HepG2 (cell line): ENCODE results near the gene CDHR3. TPM values are rescaled to one million over a fixed set of nuclear protein-coding genes. Genes with fewer than 3 reads are reported as not detected.

Experiments used
- ATRX ChIP-seq: sonication (generic); formaldehyde crosslinking; IDR thresholded peaks from 2 replicates; pipeline ENCODE4 v1.4.0; 2020; ENCODE audit warnings: missing genetic modification reagents, borderline replicate concordance
- MEF2D ChIP-seq: sonication (generic); formaldehyde crosslinking; IDR thresholded peaks from 2 replicates; pipeline ENCODE4 v1.5.1; 2020; ENCODE audit warnings: mild to moderate bottlenecking, missing genetic modification reagents
- MIER3 ChIP-seq: IDR thresholded peaks from 2 replicates; pipeline ENCODE4 v1.6.1; 2016; ENCODE audit warnings: missing compliant biosample characterization, borderline replicate concordance
- NCOA1 ChIP-seq: sonication (generic); formaldehyde crosslinking; IDR thresholded peaks from 2 replicates; pipeline ENCODE4 v1.9.0; 2021; ENCODE audit warnings: missing genetic modification reagents
- RAD21 ChIP-seq: fragments of 450-650 bp; formaldehyde crosslinking; IDR thresholded peaks from 2 replicates; pipeline ENCODE4 v1.5.0; 2020; ENCODE audit warnings: mild to moderate bottlenecking
- TARDBP ChIP-seq: sonication (generic); formaldehyde crosslinking; IDR thresholded peaks from 2 replicates; pipeline ENCODE4 v1.8.0; 2022; ENCODE audit warnings: mild to moderate bottlenecking, missing genetic modification reagents
- YEATS2 ChIP-seq: sonication (generic); formaldehyde crosslinking; IDR thresholded peaks from 2 replicates; pipeline ENCODE4 v1.4.0; 2020; ENCODE audit warnings: missing genetic modification reagents, borderline replicate concordance
- ZFX ChIP-seq: sonication (generic); formaldehyde crosslinking; IDR thresholded peaks from 2 replicates; pipeline ENCODE4 v1.4.0; 2020; ENCODE audit warnings: mild to moderate bottlenecking, low read depth, missing genetic modification reagents, moderate library complexity
- ZNF138 ChIP-seq: sonication (generic); formaldehyde crosslinking; IDR thresholded peaks from 2 replicates; pipeline ENCODE4 v1.5.0; 2020; ENCODE audit warnings: mild to moderate bottlenecking, low read depth, missing genetic modification reagents
- ZNF282 ChIP-seq: fragments of 450-650 bp; IDR thresholded peaks from 2 replicates; pipeline ENCODE4 v1.6.1; 2018; ENCODE audit not compliant: partially characterized antibody
- ZNF709 ChIP-seq: sonication (generic); formaldehyde crosslinking; IDR thresholded peaks from 2 replicates; pipeline ENCODE4 v1.5.0; 2020; ENCODE audit warnings: mild to moderate bottlenecking, missing genetic modification reagents
- ZNF782 ChIP-seq: sonication (generic); formaldehyde crosslinking; IDR thresholded peaks from 2 replicates; pipeline ENCODE4 v1.4.0; 2020; ENCODE audit warnings: missing genetic modification reagents, mild to moderate bottlenecking, borderline replicate concordance
- ZNF850 ChIP-seq: sonication (generic); formaldehyde crosslinking; conservative IDR thresholded peaks from 2 replicates; pipeline ENCODE4 v1.9.0; 2021; ENCODE audit warnings: mild to moderate bottlenecking, missing genetic modification reagents
- polyA plus RNA-seq, 8 experiments: library from polyadenylated mRNA; depleted of rRNA in 3 of 8; stranded (reverse) in 7 of 8; unstranded in 1 of 8; fragments of >200 nt; fragmentation: Illumina TruSeq in 4 of 8; extraction: Trizol in 4 of 8; gene quantifications; 2 replicates each; pipeline versions ENCODE4 v1.2.1 to v1.2.3, GENCODE V29; 2011 to 2016; ENCODE audit warnings: low read depth in 4 of 8, missing spikeins in 1 of 8, mixed read lengths in 1 of 8; ENCODE audit not compliant: insufficient read depth in 1 of 8
- total RNA-seq, 5 experiments: library from RNA; depleted of rRNA; stranded (reverse); fragments of >200 nt; fragmentation: Illumina TruSeq; extraction: Trizol; gene quantifications; 2 replicates each; pipeline ENCODE4 v1.2.3, GENCODE V29; 2016; ENCODE audit warnings: low read depth in 1 of 5
- TF ChIP-seq, protein P1 (sequence below): sonication (generic); formaldehyde crosslinking; IDR thresholded peaks from 2 replicates; pipeline ENCODE4 v1.4.0; 2020; ENCODE audit warnings: missing genetic modification reagents, mild to moderate bottlenecking, borderline replicate concordance
- TF ChIP-seq, protein P2 (sequence below), 2 experiments: sonication (generic) in 1 of 2; formaldehyde crosslinking in 1 of 2; IDR thresholded peaks; 2 replicates each; pipeline versions ENCODE4 v1.4.0 to v1.6.1; 2018 to 2020; ENCODE audit warnings: missing genetic modification reagents in 2 of 2, borderline replicate concordance in 1 of 2, low read depth in 1 of 2, mild to moderate bottlenecking in 1 of 2, missing biosample characterization in 1 of 2
- TF ChIP-seq, protein P3 (sequence below): sonication (generic); formaldehyde crosslinking; IDR thresholded peaks from 2 replicates; pipeline ENCODE4 v1.4.0; 2020; ENCODE audit warnings: mild to moderate bottlenecking, missing genetic modification reagents
- TF ChIP-seq, protein P4 (sequence below): sonication (generic); formaldehyde crosslinking; IDR thresholded peaks from 2 replicates; pipeline ENCODE4 v1.8.0; 2022; ENCODE audit warnings: low read depth, missing genetic modification reagents
- TF ChIP-seq, protein P5 (sequence below): IDR thresholded peaks from 2 replicates; pipeline ENCODE4 v1.6.1; 2012; ENCODE audit warnings: low read length, improper control_type of control experiment

The CDHR3 gene
- total and polyA plus RNA-seq, 2 of the 13 experiments (the other 11 are each of a cell fraction or from before 2014, with no cell fraction given), result 6.5 to 11.8 TPM

DNA sequence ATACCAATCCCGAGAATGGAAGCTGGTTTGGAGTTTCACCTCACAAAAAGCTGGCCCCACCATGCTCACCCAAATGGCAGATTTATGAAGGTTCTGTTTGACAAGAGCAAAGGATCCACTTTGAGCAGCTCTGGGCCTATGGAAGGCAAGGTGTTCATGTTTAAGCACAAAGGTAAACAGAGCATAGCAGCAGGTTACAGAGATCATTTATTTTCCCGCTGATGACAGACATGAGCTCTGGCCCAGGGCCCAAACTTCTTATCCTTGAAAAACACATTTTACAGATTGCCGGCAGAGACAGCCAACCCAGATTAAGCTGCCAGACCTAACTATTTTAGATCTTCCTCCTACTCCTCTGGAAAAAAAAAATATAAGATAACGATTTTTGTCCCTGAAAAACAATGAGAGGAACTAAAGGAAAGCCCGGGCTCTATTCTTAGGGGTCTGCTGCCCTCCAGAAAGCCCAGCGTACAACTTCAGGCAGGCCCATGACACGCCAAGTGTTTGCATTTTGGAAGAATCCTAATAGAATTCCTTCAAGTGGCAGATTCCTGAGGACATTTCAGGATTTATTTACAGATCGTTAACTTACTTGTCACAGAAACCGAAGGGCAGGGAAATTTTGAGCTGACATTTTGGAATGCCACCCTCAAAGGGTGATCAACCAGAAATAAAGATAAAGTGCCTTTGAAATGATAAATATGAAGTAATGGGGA, 109.1 kb downstream of the CDHR3 start (continued):
- TF ChIP-seq, protein P1, sequence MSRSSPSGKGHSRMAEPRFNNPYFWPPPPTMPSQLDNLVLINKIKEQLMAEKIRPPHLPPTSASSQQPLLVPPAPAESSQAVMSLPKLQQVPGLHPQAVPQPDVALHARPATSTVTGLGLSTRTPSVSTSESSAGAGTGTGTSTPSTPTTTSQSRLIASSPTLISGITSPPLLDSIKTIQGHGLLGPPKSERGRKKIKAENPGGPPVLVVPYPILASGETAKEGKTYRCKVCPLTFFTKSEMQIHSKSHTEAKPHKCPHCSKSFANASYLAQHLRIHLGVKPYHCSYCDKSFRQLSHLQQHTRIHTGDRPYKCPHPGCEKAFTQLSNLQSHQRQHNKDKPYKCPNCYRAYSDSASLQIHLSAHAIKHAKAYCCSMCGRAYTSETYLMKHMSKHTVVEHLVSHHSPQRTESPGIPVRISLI (CRISPR knock-in tag), result peak; percentile 74; the same call in 1 of the 2 replicates
- TF ChIP-seq ZNF850 (no peak), ATRX (no peak), ZNF282 (no peak), ZNF709 (peak; percentile 60; the same call in 1 of the 2 replicates), TARDBP (CRISPR knock-in tag) (no peak), ZNF138 (CRISPR knock-in tag) (no peak), NCOA1 (CRISPR knock-in tag) (no peak), MEF2D (CRISPR knock-in tag) (no peak), RAD21 (CRISPR knock-in tag) (no peak), YEATS2 (CRISPR knock-in tag) (peak; percentile 37; the same call in 1 of the 2 replicates), ZNF782 (CRISPR knock-in tag) (no peak; the same call in 1 of the 2 replicates), MIER3 (CRISPR knock-in tag) (peak; percentile 26; the same call in 1 of the 2 replicates), ZFX (peak; percentile 52; the same call in 1 of the 2 replicates)
- TF ChIP-seq, protein P2, sequence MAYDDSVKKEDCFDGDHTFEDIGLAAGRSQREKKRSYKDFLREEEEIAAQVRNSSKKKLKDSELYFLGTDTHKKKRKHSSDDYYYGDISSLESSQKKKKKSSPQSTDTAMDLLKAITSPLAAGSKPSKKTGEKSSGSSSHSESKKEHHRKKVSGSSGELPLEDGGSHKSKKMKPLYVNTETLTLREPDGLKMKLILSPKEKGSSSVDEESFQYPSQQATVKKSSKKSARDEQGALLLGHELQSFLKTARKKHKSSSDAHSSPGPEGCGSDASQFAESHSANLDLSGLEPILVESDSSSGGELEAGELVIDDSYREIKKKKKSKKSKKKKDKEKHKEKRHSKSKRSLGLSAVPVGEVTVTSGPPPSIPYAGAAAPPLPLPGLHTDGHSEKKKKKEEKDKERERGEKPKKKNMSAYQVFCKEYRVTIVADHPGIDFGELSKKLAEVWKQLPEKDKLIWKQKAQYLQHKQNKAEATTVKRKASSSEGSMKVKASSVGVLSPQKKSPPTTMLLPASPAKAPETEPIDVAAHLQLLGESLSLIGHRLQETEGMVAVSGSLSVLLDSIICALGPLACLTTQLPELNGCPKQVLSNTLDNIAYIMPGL (CRISPR knock-in tag; IDR thresholded peaks at IDR 0.05; ENCODE audit: borderline replicate concordance in 1 of 2, low read depth in 1 of 2), result 0 out of 4 replicates have a peak, but pooled peaks of 1 of the 2 experiments have one; percentile 36
- TF ChIP-seq, protein P3, sequence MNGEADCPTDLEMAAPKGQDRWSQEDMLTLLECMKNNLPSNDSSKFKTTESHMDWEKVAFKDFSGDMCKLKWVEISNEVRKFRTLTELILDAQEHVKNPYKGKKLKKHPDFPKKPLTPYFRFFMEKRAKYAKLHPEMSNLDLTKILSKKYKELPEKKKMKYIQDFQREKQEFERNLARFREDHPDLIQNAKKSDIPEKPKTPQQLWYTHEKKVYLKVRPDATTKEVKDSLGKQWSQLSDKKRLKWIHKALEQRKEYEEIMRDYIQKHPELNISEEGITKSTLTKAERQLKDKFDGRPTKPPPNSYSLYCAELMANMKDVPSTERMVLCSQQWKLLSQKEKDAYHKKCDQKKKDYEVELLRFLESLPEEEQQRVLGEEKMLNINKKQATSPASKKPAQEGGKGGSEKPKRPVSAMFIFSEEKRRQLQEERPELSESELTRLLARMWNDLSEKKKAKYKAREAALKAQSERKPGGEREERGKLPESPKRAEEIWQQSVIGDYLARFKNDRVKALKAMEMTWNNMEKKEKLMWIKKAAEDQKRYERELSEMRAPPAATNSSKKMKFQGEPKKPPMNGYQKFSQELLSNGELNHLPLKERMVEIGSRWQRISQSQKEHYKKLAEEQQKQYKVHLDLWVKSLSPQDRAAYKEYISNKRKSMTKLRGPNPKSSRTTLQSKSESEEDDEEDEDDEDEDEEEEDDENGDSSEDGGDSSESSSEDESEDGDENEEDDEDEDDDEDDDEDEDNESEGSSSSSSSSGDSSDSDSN, result no peak
- TF ChIP-seq, protein P4, sequence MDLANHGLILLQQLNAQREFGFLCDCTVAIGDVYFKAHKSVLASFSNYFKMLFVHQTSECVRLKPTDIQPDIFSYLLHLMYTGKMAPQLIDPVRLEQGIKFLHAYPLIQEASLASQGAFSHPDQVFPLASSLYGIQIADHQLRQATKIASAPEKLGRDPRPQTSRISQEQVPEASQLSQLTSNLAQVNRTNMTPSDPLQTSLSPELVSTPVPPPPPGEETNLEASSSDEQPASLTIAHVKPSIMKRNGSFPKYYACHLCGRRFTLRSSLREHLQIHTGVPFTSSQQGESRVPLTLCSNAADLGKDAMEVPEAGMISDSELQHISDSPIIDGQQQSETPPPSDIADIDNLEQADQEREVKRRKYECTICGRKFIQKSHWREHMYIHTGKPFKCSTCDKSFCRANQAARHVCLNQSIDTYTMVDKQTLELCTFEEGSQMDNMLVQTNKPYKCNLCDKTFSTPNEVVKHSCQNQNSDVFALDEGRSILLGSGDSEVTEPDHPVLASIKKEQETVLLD, result no peak
- TF ChIP-seq, protein P5, sequence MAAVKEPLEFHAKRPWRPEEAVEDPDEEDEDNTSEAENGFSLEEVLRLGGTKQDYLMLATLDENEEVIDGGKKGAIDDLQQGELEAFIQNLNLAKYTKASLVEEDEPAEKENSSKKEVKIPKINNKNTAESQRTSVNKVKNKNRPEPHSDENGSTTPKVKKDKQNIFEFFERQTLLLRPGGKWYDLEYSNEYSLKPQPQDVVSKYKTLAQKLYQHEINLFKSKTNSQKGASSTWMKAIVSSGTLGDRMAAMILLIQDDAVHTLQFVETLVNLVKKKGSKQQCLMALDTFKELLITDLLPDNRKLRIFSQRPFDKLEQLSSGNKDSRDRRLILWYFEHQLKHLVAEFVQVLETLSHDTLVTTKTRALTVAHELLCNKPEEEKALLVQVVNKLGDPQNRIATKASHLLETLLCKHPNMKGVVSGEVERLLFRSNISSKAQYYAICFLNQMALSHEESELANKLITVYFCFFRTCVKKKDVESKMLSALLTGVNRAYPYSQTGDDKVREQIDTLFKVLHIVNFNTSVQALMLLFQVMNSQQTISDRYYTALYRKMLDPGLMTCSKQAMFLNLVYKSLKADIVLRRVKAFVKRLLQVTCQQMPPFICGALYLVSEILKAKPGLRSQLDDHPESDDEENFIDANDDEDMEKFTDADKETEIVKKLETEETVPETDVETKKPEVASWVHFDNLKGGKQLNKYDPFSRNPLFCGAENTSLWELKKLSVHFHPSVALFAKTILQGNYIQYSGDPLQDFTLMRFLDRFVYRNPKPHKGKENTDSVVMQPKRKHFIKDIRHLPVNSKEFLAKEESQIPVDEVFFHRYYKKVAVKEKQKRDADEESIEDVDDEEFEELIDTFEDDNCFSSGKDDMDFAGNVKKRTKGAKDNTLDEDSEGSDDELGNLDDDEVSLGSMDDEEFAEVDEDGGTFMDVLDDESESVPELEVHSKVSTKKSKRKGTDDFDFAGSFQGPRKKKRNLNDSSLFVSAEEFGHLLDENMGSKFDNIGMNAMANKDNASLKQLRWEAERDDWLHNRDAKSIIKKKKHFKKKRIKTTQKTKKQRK, result no peak
